ENCODE data around the gene CPNE4. TPM values are rescaled to one million over a fixed set of nuclear protein-coding genes. Genes with fewer than 3 reads are reported as not detected.

Gene CPNE4
- total and polyA plus RNA-seq, 9 of the 15 experiments (the other 6 are each of a cell fraction or from before 2014, with no cell fraction given): not detected

- TF ChIP-seq TOE1 (IDR thresholded peaks at IDR 0.05; ENCODE audit: borderline replicate concordance) (peak; percentile 73; the same call in 1 of the 2 replicates), TOE1 (CRISPR knock-in tag; IDR thresholded peaks at IDR 0.05; ENCODE audit: borderline replicate concordance, low read depth) (no peak), USF2 (CRISPR knock-in tag; IDR thresholded peaks at IDR 0.05) (peak; percentile 62), ADNP (tag; IDR thresholded peaks at IDR 0.05) (no peak), CBX3 (IDR thresholded peaks at IDR 0.05; ENCODE audit: borderline replicate concordance in 1 of 2, low read length in 2 of 2) (no peak), ZNF444 (CRISPR knock-in tag; IDR thresholded peaks at IDR 0.05) (no peak)
Measured at GRCh38 chr3:131582438-131582837, 452.4 kb downstream of the CPNE4 start (continued).

DNA sequence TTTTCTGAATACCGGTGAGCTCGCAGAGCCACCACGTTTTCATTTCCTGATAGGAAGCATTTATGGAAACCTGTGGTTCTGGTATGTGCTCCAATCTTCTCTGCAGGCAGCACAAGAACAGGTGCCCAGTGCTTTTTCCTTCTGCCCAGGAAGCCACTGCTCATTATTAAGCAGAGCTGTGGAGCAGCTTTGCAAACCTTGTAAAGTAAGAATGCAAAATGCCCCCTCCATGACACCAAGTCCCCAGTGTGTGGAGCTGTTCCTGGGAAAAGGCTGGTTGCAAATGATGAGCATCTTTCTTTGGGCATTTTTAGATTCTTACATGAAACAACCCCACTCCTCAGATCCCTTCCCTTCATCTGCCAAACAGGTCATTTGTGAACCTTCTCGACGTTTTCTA lies 466.4 kb downstream of the CPNE4 start:
- no peak for FAIRE-seq
- TF ChIP-seq, protein P1, sequence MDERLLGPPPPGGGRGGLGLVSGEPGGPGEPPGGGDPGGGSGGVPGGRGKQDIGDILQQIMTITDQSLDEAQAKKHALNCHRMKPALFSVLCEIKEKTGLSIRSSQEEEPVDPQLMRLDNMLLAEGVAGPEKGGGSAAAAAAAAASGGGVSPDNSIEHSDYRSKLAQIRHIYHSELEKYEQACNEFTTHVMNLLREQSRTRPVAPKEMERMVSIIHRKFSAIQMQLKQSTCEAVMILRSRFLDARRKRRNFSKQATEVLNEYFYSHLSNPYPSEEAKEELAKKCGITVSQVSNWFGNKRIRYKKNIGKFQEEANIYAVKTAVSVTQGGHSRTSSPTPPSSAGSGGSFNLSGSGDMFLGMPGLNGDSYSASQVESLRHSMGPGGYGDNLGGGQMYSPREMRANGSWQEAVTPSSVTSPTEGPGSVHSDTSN (CRISPR knock-in tag; IDR thresholded peaks at IDR 0.05; ENCODE audit: low read depth): no peak
- TF ChIP-seq, protein P1 (tag; conservative IDR thresholded peaks at IDR 0.05; ENCODE audit: low read depth): no peak
- TF ChIP-seq THRB (CRISPR knock-in tag; conservative IDR thresholded peaks at IDR 0.05) (no peak), ZNF354B (CRISPR knock-in tag; IDR thresholded peaks at IDR 0.05) (no peak), SRSF9 (IDR thresholded peaks at IDR 0.05; ENCODE audit: borderline replicate concordance, low read depth, low read length) (no peak), MAZ (CRISPR knock-in tag; conservative IDR thresholded peaks at IDR 0.05 in 1 of 2, IDR thresholded peaks at IDR 0.05 in 1 of 2) (no peak), USF2 (CRISPR knock-in tag; IDR thresholded peaks at IDR 0.05) (no peak), ZNF277 (CRISPR knock-in tag; IDR thresholded peaks at IDR 0.05; ENCODE audit: borderline replicate concordance) (no peak), ZNF165 (CRISPR knock-in tag; IDR thresholded peaks at IDR 0.05; ENCODE audit: borderline replicate concordance) (no peak)

More for the DNA sequence above, 466.4 kb downstream of the CPNE4 start:
- BruUV-seq (replicated peaks): no TSS peak
- Histone ChIP-seq H3K4me1 (replicated peaks in 1 of 2; ENCODE audit: control insufficient read depth in 2 of 2, insufficient read depth in 2 of 2, low read length in 2 of 2) (no peaks in the 10 kb centered on the region), H2AFZ (ENCODE audit: low read depth, low read length) (no peak overlapping the region), H3K9me3 (replicated peaks; ENCODE audit: control insufficient read depth, insufficient read depth, low read depth, low read length) (no peaks in the 10 kb centered on the region), H3K4me2 (ENCODE audit: insufficient read depth, low read length) (no peak overlapping the region), H4K20me1 (replicated peaks; ENCODE audit: control insufficient read depth, insufficient read depth, low read length) (no peaks in the 10 kb centered on the region), H3K36me3 (ENCODE audit: control insufficient read depth, insufficient read depth, low read length) (no peaks in the 10 kb centered on the region), H3K4me3 (no peak overlapping the region), H3K27ac (ENCODE audit: extremely low read depth, low read depth, low read length) (no peak overlapping the region), H3K9me1 (ENCODE audit: control insufficient read depth, insufficient read depth, low read length) (no peaks in the 10 kb centered on the region), H3K27me3 (ENCODE audit: control insufficient read depth in 2 of 2, insufficient read depth in 2 of 2, low read length in 2 of 2) (no peaks in the 10 kb centered on the region), H3K79me2 (ENCODE audit: control insufficient read depth, insufficient read depth, low read length) (no peaks in the 10 kb centered on the region), H3K9ac (ENCODE audit: insufficient read depth in 1 of 2, low read depth in 2 of 2, low read length in 2 of 2) (no peak overlapping the region)
- no peak for ATAC-seq
- intact Hi-C loops (cut with micrococcal nuclease): no loop called here
- POLR2A ChIA-PET: interaction anchor here (1.2 kb wide), 1 partner anchor 24 kb away, joined by 3 read pairs; no protein-coding TSS in a partner anchor
- DNase-seq (ENCODE audit: extremely low read depth in 1 of 4, low spot score in 3 of 4): no peak
- 2% methylated on average over 5 of the region's 5 CpGs for whole genome bisulfite sequencing (ENCODE audit: insufficient coverage, low coverage, missing lambda C conversion rate)
- in situ Hi-C loops (cut with MboI): no loop called here
- CTCF ChIA-PET (ENCODE audit: low intra/inter-chr PET ratio): no interaction called here

Data from K562 (cell line).